Measurements from ENCODE around the gene SUSD1. TPM values are rescaled to one million over a fixed set of nuclear protein-coding genes. Genes with fewer than 3 reads are reported as not detected.
A peak's percentile ranks its signal among the peaks of the same experiment; 100 is the strongest.

The SUSD1 gene
- total and polyA plus RNA-seq, 9 of the 15 experiments (the other 6 are each of a cell fraction or from before 2014, with no cell fraction given) = 10.9 to 44.4 (median 36.1) TPM

- intact Hi-C loops (cut with micrococcal nuclease) (no loop called here), in situ Hi-C loops (cut with MboI) (no loop called here)
- ChIA-PET CTCF (ENCODE audit: low intra/inter-chr PET ratio) (no interaction called here), POLR2A (interaction anchor here (0.6 to 1.4 kb wide), 4 partner anchors 16 to 1015 kb away, joined by 3 read pairs; no protein-coding TSS in a partner anchor)
- Histone ChIP-seq H3K36me3 (ENCODE audit: control insufficient read depth, insufficient read depth, low read length) (no peaks in the 10 kb centered on the region), H3K4me2 (ENCODE audit: insufficient read depth, low read length) (0 out of 2 replicates have a peak overlapping the region, but pooled peaks have one; percentile 9), H3K79me2 (ENCODE audit: control insufficient read depth, insufficient read depth, low read length) (no peaks in the 10 kb centered on the region), H3K4me3 (no peak overlapping the region), H3K9me3 (replicated peaks; ENCODE audit: control insufficient read depth, insufficient read depth, low read depth, low read length) (no peaks in the 10 kb centered on the region), H4K20me1 (replicated peaks; ENCODE audit: control insufficient read depth, insufficient read depth, low read length) (no peaks in the 10 kb centered on the region), H2AFZ (ENCODE audit: low read depth, low read length) (peak overlapping the region; percentile 61), H3K4me1 (replicated peaks in 1 of 2; ENCODE audit: control insufficient read depth in 2 of 2, insufficient read depth in 2 of 2, low read length in 2 of 2) (peaks cover 10 to 20% of the 10 kb centered on the region in 2 experiments), H3K9ac (ENCODE audit: insufficient read depth in 1 of 2, low read depth in 2 of 2, low read length in 2 of 2) (no peak overlapping the region), H3K9me1 (ENCODE audit: control insufficient read depth, insufficient read depth, low read length) (no peaks in the 10 kb centered on the region), H3K27ac (ENCODE audit: extremely low read depth, low read depth, low read length) (no peak overlapping the region), H3K27me3 (ENCODE audit: control insufficient read depth in 2 of 2, insufficient read depth in 2 of 2, low read length in 2 of 2) (no peaks in the 10 kb centered on the region)
- FAIRE-seq (no peak), ATAC-seq (peak; percentile 79), DNase-seq (ENCODE audit: extremely low read depth in 1 of 4, low spot score in 3 of 4) (peak in 1 of 4 experiments; percentile 54)
- BruUV-seq (replicated peaks) = no TSS peak
- WGBS (ENCODE audit: insufficient coverage, low coverage, missing lambda C conversion rate) = 24% methylated on average over 4 of the region's 4 CpGs
- TF ChIP-seq ZBTB49 (CRISPR knock-in tag; IDR thresholded peaks at IDR 0.05; ENCODE audit: borderline replicate concordance) (no peak), MBD1 (CRISPR knock-in tag; IDR thresholded peaks at IDR 0.05) (no peak), SMAD3 (CRISPR knock-in tag; conservative IDR thresholded peaks at IDR 0.05) (no peak), ZNF551 (CRISPR knock-in tag; IDR thresholded peaks at IDR 0.05) (no peak), CHD7 (IDR thresholded peaks at IDR 0.05; ENCODE audit: low read depth, low read length) (no peak), CGGBP1 (CRISPR knock-in tag; IDR thresholded peaks at IDR 0.05) (no peak)
Measured at GRCh38 chr9:112198646-112199045, 23.5 kb upstream of the SUSD1 start.

All from K562 (cell line).